Measurements from ENCODE around the gene SLC7A8.
"Not testable (repeated sequence)": the region's sequence is repeated elsewhere in the genome, so short reads cannot be mapped to it uniquely, and the experiment has no call there.

SLC7A8 gene

GRCh38 chr14:23113431-23114119, 69.9 kb downstream of the SLC7A8 start:
- no peak for TF ChIP-seq CTCF (IDR thresholded peaks at IDR 0.05; ENCODE audit: control insufficient read depth, insufficient read depth, low read depth, low read length, missing control alignments)
- no peak for DNase-seq (ENCODE audit: low read depth)
- no peak overlapping the region for H3K4me3 ChIP-seq (ENCODE audit: control insufficient read depth, low read depth, low read length)

GRCh38 chr14:23112359-23113178, 70.9 kb downstream of the SLC7A8 start:
- no peak for TF ChIP-seq CTCF (IDR thresholded peaks at IDR 0.05; ENCODE audit: control insufficient read depth, insufficient read depth, low read depth, low read length, missing control alignments)
- H3K4me3 ChIP-seq (ENCODE audit: control insufficient read depth, low read depth, low read length): no peak overlapping the region
- DNase-seq (ENCODE audit: low read depth): no peak

- TF ChIP-seq CTCF (IDR thresholded peaks at IDR 0.05; ENCODE audit: control insufficient read depth, insufficient read depth, low read depth, low read length, missing control alignments): no peak
- H3K4me3 ChIP-seq (ENCODE audit: control insufficient read depth, low read depth, low read length): no peak overlapping the region
- DNase-seq (ENCODE audit: low read depth): no peak
Observed at GRCh38 chr14:23110579-23111365, 72.7 kb downstream of the SLC7A8 start.

GRCh38 chr14:23109769-23110168, 73.7 kb downstream of the SLC7A8 start:
- H3K4me3 ChIP-seq (ENCODE audit: control insufficient read depth, low read depth, low read length): no peak overlapping the region
- TF ChIP-seq CTCF (IDR thresholded peaks at IDR 0.05; ENCODE audit: control insufficient read depth, insufficient read depth, low read depth, low read length, missing control alignments): no peak
- no peak for DNase-seq (ENCODE audit: low read depth)

- DNase-seq (ENCODE audit: low read depth); H3K4me3 ChIP-seq (ENCODE audit: control insufficient read depth, low read depth, low read length): not testable (repeated sequence)
Observed at GRCh38 chr14:23108169-23108568, 75.3 kb downstream of the SLC7A8 start.

- DNase-seq (ENCODE audit: low read depth); H3K4me3 ChIP-seq (ENCODE audit: control insufficient read depth, low read depth, low read length): not testable (repeated sequence)
Observed at GRCh38 chr14:23107620-23108019, 75.8 kb downstream of the SLC7A8 start.

- no peak overlapping the region for H3K4me3 ChIP-seq (ENCODE audit: control insufficient read depth, low read depth, low read length)
- no peak for DNase-seq (ENCODE audit: low read depth)
- TF ChIP-seq CTCF (IDR thresholded peaks at IDR 0.05; ENCODE audit: control insufficient read depth, insufficient read depth, low read depth, low read length, missing control alignments): no peak
Observed at GRCh38 chr14:23106747-23107045, 76.8 kb downstream of the SLC7A8 start.

All from AG09309 (cell line).